Measurements from ENCODE around the gene ZNF385C.

GRCh38 chr17:41998497-41998896, 99.8 kb downstream of the ZNF385C start:
- no peak for TF ChIP-seq CTCF (IDR thresholded peaks at IDR 0.05; ENCODE audit: low read depth, low read length)
- TF ChIP-seq POLR2A (IDR thresholded peaks at IDR 0.05; ENCODE audit: extremely low read depth, insufficient read length), result no peak
- TF ChIP-seq MAX (IDR thresholded peaks at IDR 0.05; ENCODE audit: low read depth, low read length), result no peak

Data from NB4 (cell line).